Neural cell (in vitro differentiated cells): Measurements from ENCODE around the gene PCP2. TPM values are rescaled to one million over a fixed set of nuclear protein-coding genes. Genes with fewer than 3 reads are reported as not detected.

Source experiments
- H2AFZ ChIP-seq: fragments of 200-600, 300-800 bp; sonication (generic), shearing (Covaris generic); 2 replicates; pipeline ENCODE4 v1.6.0; 2014; ENCODE audit warnings: low read depth, mild to moderate bottlenecking, antibody characterized with exemption, low read length, moderate library complexity
- H3F3A ChIP-seq: fragments of 200-600 bp; shearing (Covaris generic); 2 replicates; pipeline ENCODE4 v1.6.1; 2016; ENCODE audit warnings: mild to moderate bottlenecking, moderate library complexity, mixed read lengths, antibody characterized with exemption, low read length; ENCODE audit not compliant: insufficient read depth, poor library complexity, severe bottlenecking
- H3K27ac ChIP-seq: fragments of 200-600, 300-800 bp; sonication (generic), shearing (Covaris generic); 2 replicates; pipeline ENCODE4 v1.5.1; 2014; ENCODE audit warnings: mild to moderate bottlenecking, low read length, moderate library complexity
- H3K27me3 ChIP-seq: fragments of 300-800, 200-600 bp; sonication (generic), shearing (Covaris generic); 2 replicates; pipeline ENCODE4 v1.6.0; 2014; ENCODE audit warnings: mild to moderate bottlenecking, low read depth, low read length, moderate library complexity; ENCODE audit not compliant: insufficient read depth
- H3K36me3 ChIP-seq: fragments of 300-800, 200-600 bp; sonication (generic), shearing (Covaris generic); 2 replicates; pipeline ENCODE4 v1.5.1; 2014; ENCODE audit warnings: mild to moderate bottlenecking, antibody characterized with exemption, low read length, moderate library complexity; ENCODE audit not compliant: insufficient read depth
- H3K4me2 ChIP-seq: fragments of 300-800, 200-600 bp; sonication (generic), shearing (Covaris generic); 2 replicates; pipeline ENCODE4 v1.6.0; 2014; ENCODE audit warnings: mild to moderate bottlenecking, low read length
- H3K4me3 ChIP-seq: fragments of 300-800, 200-600 bp; sonication (generic), shearing (Covaris generic); 2 replicates; pipeline ENCODE4 v1.5.1; 2014; ENCODE audit warnings: mild to moderate bottlenecking, low read length, moderate library complexity
- H3K79me2 ChIP-seq: fragments of 200-600 bp; shearing (Covaris generic); replicated peaks from 2 replicates; pipeline ENCODE4 v1.6.0; 2014; ENCODE audit warnings: mild to moderate bottlenecking, low read length, moderate library complexity; ENCODE audit not compliant: insufficient read depth
- H3K9ac ChIP-seq: fragments of 300-800, 200-600 bp; sonication (generic), shearing (Covaris generic); 2 replicates; pipeline ENCODE4 v1.6.1; 2016; ENCODE audit warnings: mild to moderate bottlenecking, low read length, mixed read lengths
- H3K9me2 ChIP-seq: fragments of 200-600 bp; shearing (Covaris generic); 2 replicates; pipeline ENCODE4 v1.6.1; 2016; ENCODE audit warnings: mild to moderate bottlenecking, low read length, mixed read lengths; ENCODE audit not compliant: insufficient read depth
- H3K9me3 ChIP-seq: fragments of 200-600, 300-800 bp; sonication (generic), shearing (Covaris generic); 2 replicates; pipeline ENCODE4 v1.6.1; 2016; ENCODE audit warnings: mild to moderate bottlenecking, mixed run types, low read length, moderate library complexity, mixed read lengths
- H4K20me1 ChIP-seq: fragments of 200-600 bp; shearing (Covaris generic); 2 replicates; pipeline ENCODE4 v1.6.1; 2016; ENCODE audit warnings: mild to moderate bottlenecking, mixed run types; ENCODE audit not compliant: insufficient read depth
- CTCF ChIP-seq: fragments of 450-650 bp; IDR thresholded peaks from 2 replicates; pipeline ENCODE4 v1.5.1; 2014; ENCODE audit warnings: antibody characterized with exemption, mild to moderate bottlenecking, moderate library complexity; ENCODE audit not compliant: poor library complexity, severe bottlenecking
- EP300 ChIP-seq: fragments of 450-650 bp; conservative IDR thresholded peaks from 2 replicates; pipeline ENCODE4 v1.6.1; 2014; ENCODE audit warnings: antibody characterized with exemption, mild to moderate bottlenecking, moderate library complexity; ENCODE audit not compliant: poor library complexity, severe bottlenecking
- EZH2 ChIP-seq: fragments of 200-600, 300-800 bp; shearing (Covaris generic), sonication (generic); IDR thresholded peaks from 2 replicates; pipeline ENCODE4 v1.6.1; 2014; ENCODE audit warnings: antibody characterized with exemption, low read length, borderline replicate concordance, mild to moderate bottlenecking; ENCODE audit not compliant: insufficient read depth, poor library complexity, severe bottlenecking
- MXI1 ChIP-seq: fragments of 450-650 bp; conservative IDR thresholded peaks from 2 replicates; pipeline ENCODE4 v1.6.1; 2014; ENCODE audit warnings: antibody characterized with exemption, mild to moderate bottlenecking; ENCODE audit not compliant: poor library complexity, severe bottlenecking
- POLR2AphosphoS5 ChIP-seq: IDR thresholded peaks from 2 replicates; pipeline ENCODE4 v1.6.1; 2012
- RAD21 ChIP-seq: fragments of 450-650 bp; conservative IDR thresholded peaks from 2 replicates; pipeline ENCODE4 v1.6.1; 2014; ENCODE audit warnings: antibody characterized with exemption, mild to moderate bottlenecking, moderate library complexity
- REST ChIP-seq: IDR thresholded peaks from 2 replicates; pipeline ENCODE4 v1.6.1; 2012; ENCODE audit warnings: borderline replicate concordance
- SMC3 ChIP-seq: fragments of 450-650 bp; conservative IDR thresholded peaks from 2 replicates; pipeline ENCODE4 v1.6.1; 2014; ENCODE audit warnings: antibody characterized with exemption, mild to moderate bottlenecking, moderate library complexity; ENCODE audit not compliant: poor library complexity
- TAF1 ChIP-seq: IDR thresholded peaks from 2 replicates; pipeline ENCODE4 v1.6.1; 2012; ENCODE audit warnings: low read depth
- polyA plus RNA-seq: library from polyadenylated mRNA; depleted of rRNA; stranded (reverse); fragments of >200 nt; gene quantifications from 2 replicates; pipeline ENCODE4 v1.2.3, GENCODE V29; 2014

PCP2 gene
- polyA plus RNA-seq, 1 donor from 2014 or later: not detected

- Histone ChIP-seq H4K20me1 (no peaks in the 10 kb centered on the region), H3K36me3 (no peaks in the 10 kb centered on the region), H3K9ac (no peak overlapping the region), H2AFZ (no peak overlapping the region), H3K27me3 (peaks cover 20% of the 10 kb centered on the region), H3K27ac (no peak overlapping the region), H3F3A (no peaks in the 10 kb centered on the region), H3K4me3 (no peak overlapping the region), H3K9me3 (no peaks in the 10 kb centered on the region), H3K79me2 (no peaks in the 10 kb centered on the region), H3K9me2 (no peaks in the 10 kb centered on the region), H3K4me2 (no peak overlapping the region)
- TF ChIP-seq SMC3 (no peak), REST (no peak), EP300 (no peak), TAF1 (no peak), MXI1 (no peak), RAD21 (no peak), EZH2 (no peak), POLR2AphosphoS5 (no peak), CTCF (no peak)
Measured at GRCh38 chr19:7640803-7641202, 7.3 kb upstream of the PCP2 start.

GRCh38 chr19:7639863-7640348 lies 6.4 kb upstream of the PCP2 start:
- TF ChIP-seq SMC3: no peak
- TF ChIP-seq TAF1: no peak
- Histone ChIP-seq H3K27me3 (peaks cover 20% of the 10 kb centered on the region), H3K27ac (no peak overlapping the region), H4K20me1 (no peaks in the 10 kb centered on the region), H3K9me2 (no peaks in the 10 kb centered on the region), H3F3A (no peaks in the 10 kb centered on the region), H3K4me2 (no peak overlapping the region), H3K9me3 (no peaks in the 10 kb centered on the region), H3K4me3 (no peak overlapping the region), H3K9ac (no peak overlapping the region), H3K79me2 (no peaks in the 10 kb centered on the region), H2AFZ (no peak overlapping the region), H3K36me3 (no peaks in the 10 kb centered on the region)
